Measurements from ENCODE around the gene STK24. TPM values are rescaled to one million over a fixed set of nuclear protein-coding genes. Genes with fewer than 3 reads are reported as not detected.

The STK24 gene
- total RNA-seq, 1 experiment from 2014 or later: 51.2 TPM

- Mint-ChIP-seq H3K36me3 (ENCODE audit: insufficient read depth, unreplicated experiment) (no peaks in the 10 kb centered on the region), H3K27me3 (ENCODE audit: unreplicated experiment) (no peaks in the 10 kb centered on the region), H3K4me3 (ENCODE audit: low read depth, unreplicated experiment) (no peak overlapping the region), H3K4me1 (ENCODE audit: low read depth, unreplicated experiment) (no peaks in the 10 kb centered on the region), H3K9me3 (ENCODE audit: low read depth, unreplicated experiment) (no peaks in the 10 kb centered on the region), H3K27ac (ENCODE audit: unreplicated experiment) (no peak overlapping the region)
- CTCF ChIA-PET: no interaction called here
- BruUV-seq (replicated peaks): no TSS peak
- intact Hi-C loops (cut with micrococcal nuclease; ENCODE audit: unreplicated experiment): no loop called here
- no peak for TF ChIP-seq CTCF (IDR thresholded peaks at IDR 0.05; ENCODE audit: unreplicated experiment)
- no peak for DNase-seq
Measured at GRCh38 chr13:98411013-98411412, 165.9 kb downstream of the STK24 start.

- H3K9me3 Mint-ChIP-seq (ENCODE audit: low read depth, unreplicated experiment): no peaks in the 10 kb centered on the region
- CTCF ChIA-PET: interaction anchor here (0.6 kb wide), 1 partner anchor 552 kb away, joined by 3 read pairs; no protein-coding TSS in a partner anchor
- BruUV-seq (replicated peaks): no TSS peak
- H3K27me3 Mint-ChIP-seq (ENCODE audit: unreplicated experiment): no peaks in the 10 kb centered on the region
- H3K36me3 Mint-ChIP-seq (ENCODE audit: insufficient read depth, unreplicated experiment): no peaks in the 10 kb centered on the region
- H3K4me3 Mint-ChIP-seq (ENCODE audit: low read depth, unreplicated experiment): no peak overlapping the region
- DNase-seq: no peak
- H3K4me1 Mint-ChIP-seq (ENCODE audit: low read depth, unreplicated experiment): no peaks in the 10 kb centered on the region
- no peak for TF ChIP-seq CTCF (IDR thresholded peaks at IDR 0.05; ENCODE audit: unreplicated experiment)
- intact Hi-C loops (cut with micrococcal nuclease; ENCODE audit: unreplicated experiment): no loop called here
- H3K27ac Mint-ChIP-seq (ENCODE audit: unreplicated experiment): no peak overlapping the region
Measured at GRCh38 chr13:98410612-98411011, 166.3 kb downstream of the STK24 start.

DNA sequence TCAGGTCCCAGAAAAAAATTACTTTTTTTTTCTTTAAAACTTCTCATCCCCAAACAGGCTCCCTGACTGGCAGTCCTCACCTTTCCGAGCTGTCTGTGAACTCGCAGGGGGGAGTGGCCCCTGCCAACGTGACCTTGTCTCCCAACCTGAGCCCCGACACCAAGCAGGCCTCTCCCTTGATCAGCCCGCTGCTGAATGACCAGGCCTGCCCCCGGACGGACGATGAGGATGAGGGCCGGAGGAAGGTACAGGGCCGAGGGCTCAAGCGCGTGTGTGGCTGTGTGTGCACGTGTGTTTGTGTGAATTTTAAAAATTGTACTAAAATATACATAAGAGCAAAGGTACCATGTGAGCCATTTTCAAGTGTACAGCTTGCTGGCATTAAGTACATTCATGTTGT is 167.6 kb downstream of the STK24 start:
- DNase-seq: no peak
- no peaks in the 10 kb centered on the region for H3K36me3 Mint-ChIP-seq (ENCODE audit: insufficient read depth, unreplicated experiment)
- intact Hi-C loops (cut with micrococcal nuclease; ENCODE audit: unreplicated experiment): no loop called here
- H3K4me3 Mint-ChIP-seq (ENCODE audit: low read depth, unreplicated experiment): no peak overlapping the region
- H3K27me3 Mint-ChIP-seq (ENCODE audit: unreplicated experiment): no peaks in the 10 kb centered on the region
- BruUV-seq (replicated peaks): no TSS peak
- CTCF ChIA-PET: no interaction called here
- H3K4me1 Mint-ChIP-seq (ENCODE audit: low read depth, unreplicated experiment): no peaks in the 10 kb centered on the region
- no peaks in the 10 kb centered on the region for H3K9me3 Mint-ChIP-seq (ENCODE audit: low read depth, unreplicated experiment)
- no peak overlapping the region for H3K27ac Mint-ChIP-seq (ENCODE audit: unreplicated experiment)
- TF ChIP-seq CTCF (IDR thresholded peaks at IDR 0.05; ENCODE audit: unreplicated experiment): no peak

GRCh38 chr13:98407575-98407974 is 169.3 kb downstream of the STK24 start:
- intact Hi-C loops (cut with micrococcal nuclease; ENCODE audit: unreplicated experiment): no loop called here
- CTCF ChIA-PET: no interaction called here
- no peak for DNase-seq
- Mint-ChIP-seq H3K4me1 (ENCODE audit: low read depth, unreplicated experiment) (no peaks in the 10 kb centered on the region), H3K36me3 (ENCODE audit: insufficient read depth, unreplicated experiment) (no peaks in the 10 kb centered on the region), H3K4me3 (ENCODE audit: low read depth, unreplicated experiment) (no peak overlapping the region), H3K27ac (ENCODE audit: unreplicated experiment) (no peak overlapping the region), H3K27me3 (ENCODE audit: unreplicated experiment) (no peaks in the 10 kb centered on the region), H3K9me3 (ENCODE audit: low read depth, unreplicated experiment) (no peaks in the 10 kb centered on the region)
- BruUV-seq (replicated peaks): no TSS peak
- TF ChIP-seq CTCF (IDR thresholded peaks at IDR 0.05; ENCODE audit: unreplicated experiment): no peak

Measured in Calu3 (cell line).